ENCODE data around the gene SARDH.

Gene SARDH

DNA sequence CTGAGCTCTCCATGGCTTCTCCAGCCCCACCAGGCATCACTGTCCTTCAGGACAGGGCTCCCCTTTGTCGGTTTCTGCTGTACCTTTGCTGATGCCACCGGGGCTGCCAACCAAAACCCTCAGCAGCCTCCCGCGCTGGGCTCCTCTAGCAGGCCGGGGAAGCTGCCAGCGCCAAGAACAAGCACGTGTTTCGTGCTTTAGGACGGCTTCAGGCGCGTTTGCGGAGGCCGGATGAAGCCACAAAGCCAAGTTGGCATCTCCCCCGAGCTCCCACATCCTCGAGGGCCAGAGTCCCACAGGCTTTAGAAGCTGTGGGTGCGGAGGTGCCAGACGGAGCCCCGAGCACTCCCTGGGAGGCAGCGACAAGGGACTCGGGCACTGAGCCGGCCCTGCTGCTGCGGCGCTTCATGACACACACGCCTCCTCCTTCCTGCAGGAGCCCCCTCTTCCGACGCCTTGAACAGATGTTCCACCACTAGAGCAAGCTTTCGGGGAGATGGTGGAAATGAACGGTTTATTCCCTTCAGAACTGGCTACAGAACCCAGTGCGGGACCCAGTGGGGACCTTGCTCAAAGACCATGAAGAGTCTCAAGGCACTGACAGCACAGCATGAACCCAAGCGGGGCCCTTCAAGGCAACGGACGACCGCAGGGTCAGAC, 36.7 kb downstream of the SARDH start:
- peak; percentile 42 for DNase-seq

DNA sequence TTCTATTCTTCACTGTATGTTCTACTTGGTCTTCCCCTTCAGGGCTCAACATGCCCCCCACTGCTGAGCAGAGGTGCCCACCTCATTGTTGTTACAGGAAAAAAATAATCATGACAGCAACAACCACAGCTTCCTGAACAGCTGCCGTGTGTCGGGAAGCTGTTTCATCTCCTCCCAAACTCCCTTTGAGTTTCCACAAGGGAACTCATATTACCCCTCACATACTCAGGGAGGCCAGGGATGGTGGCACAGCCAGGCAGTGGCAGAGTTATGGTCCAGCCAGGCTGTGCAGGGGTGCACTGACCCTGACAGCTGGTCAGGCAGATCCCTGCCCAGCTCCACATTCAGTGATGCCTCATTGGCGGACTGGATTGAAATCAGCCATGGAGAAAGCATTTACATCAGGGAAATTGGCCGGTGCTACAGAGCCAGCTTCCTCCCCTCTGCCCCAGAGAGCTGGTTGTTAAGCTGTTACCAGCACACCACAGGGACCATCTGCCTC, 37.3 kb downstream of the SARDH start:
- no peak for DNase-seq

DNA sequence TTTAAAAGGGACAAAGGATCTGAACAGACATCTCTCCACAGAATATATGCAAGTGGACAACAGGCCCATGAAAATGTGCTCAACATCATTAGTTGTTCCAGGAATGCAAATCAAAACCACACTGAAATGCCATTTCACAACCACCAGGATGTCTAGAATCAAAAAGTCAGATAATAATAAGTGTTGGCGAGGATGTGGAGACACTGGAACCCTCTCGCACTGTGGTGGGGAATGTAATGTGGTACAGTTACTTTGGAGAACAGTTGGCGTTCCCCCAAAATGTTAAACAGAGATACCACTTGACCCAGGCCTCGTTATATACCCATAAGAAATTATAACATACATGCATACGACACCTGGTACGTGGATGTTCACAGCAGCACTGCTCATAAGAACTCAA, 38.6 kb downstream of the SARDH start:
- no peak for DNase-seq

GRCh38 chr9:133696071-133696472, 42.1 kb downstream of the SARDH start:
- DNase-seq, result no peak

DNA sequence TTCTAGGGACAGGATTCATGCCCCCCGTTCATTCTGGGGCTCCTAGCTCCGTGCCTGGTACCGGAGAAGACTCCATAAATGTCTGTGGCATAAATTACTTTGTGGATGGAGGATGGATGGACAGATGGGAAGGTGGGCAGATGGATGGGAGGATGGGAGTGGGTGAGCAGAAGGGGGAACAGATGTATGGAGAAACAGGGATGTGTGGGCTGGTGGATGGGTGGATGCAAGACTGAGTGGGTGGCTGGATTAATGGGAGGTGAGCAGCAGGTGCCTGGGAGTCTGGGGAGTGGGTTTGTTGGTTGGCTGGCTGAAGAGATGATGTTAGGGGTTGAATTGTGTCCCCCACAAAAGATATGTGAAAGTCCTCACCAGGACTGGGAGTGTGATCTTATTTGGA, 43.5 kb downstream of the SARDH start:
- no peak for DNase-seq

DNA sequence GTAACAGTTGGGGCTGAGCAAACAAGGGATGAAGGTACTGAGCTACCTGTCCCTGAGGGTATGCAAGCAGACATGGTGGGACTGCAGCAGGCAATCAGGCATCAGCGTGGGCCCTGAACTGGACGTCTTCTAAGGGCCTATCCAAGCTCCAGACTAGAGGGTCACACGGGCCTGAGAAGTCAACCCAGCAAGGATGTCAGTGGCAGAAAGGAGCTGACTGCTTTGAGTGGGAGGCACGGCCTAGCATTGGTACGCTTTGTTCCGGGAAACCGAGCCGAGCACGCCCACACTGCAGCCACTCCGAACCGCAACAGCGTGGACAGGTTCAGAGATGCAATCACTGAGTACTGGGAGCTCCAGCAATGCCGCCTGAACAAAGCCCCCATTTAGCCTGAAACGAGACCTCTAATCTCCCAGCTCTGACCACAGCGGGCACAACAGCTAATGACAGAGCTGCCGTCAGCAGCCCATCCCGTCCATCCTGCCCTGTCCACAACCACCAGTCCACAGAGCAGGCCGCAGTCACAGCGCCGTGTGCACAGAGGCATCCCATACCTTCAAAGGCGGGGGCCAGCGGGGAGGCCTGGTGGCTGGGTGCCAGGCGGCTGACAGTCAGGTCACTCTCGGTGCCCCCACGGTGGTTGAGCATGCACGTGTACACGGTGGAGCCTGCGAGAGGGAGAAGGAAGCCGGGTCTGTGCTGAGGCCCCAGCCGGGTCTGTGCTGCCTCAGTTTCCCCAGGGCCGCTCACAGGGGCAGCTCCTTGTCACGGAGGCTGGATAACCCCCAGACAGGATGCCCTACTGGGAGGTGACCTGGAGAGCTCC, 44.2 kb downstream of the SARDH start:
- DNase-seq, result no peak

DNA sequence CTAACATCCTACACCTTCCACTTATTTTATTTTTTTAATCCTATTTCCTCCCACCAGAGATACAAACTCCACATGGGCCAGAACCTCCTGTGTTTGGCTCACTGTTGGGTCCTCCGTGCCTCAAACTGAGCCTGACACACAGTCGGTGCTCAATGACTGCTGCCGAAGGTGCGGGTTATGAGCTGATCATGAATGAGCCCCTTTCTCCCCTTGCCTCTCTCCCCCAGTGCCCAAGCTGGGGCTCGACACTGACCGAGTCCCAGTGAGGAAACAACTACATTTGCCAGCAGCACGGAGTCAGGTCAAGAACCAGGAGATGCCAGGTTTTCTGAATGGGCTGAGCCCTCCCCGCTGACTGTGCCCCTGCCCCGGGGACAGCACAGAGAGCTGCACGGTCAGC, 45.0 kb downstream of the SARDH start:
- DNase-seq, result no peak

- no peak for DNase-seq
Measured at GRCh38 chr9:133692364-133692985, 45.7 kb downstream of the SARDH start.

DNA sequence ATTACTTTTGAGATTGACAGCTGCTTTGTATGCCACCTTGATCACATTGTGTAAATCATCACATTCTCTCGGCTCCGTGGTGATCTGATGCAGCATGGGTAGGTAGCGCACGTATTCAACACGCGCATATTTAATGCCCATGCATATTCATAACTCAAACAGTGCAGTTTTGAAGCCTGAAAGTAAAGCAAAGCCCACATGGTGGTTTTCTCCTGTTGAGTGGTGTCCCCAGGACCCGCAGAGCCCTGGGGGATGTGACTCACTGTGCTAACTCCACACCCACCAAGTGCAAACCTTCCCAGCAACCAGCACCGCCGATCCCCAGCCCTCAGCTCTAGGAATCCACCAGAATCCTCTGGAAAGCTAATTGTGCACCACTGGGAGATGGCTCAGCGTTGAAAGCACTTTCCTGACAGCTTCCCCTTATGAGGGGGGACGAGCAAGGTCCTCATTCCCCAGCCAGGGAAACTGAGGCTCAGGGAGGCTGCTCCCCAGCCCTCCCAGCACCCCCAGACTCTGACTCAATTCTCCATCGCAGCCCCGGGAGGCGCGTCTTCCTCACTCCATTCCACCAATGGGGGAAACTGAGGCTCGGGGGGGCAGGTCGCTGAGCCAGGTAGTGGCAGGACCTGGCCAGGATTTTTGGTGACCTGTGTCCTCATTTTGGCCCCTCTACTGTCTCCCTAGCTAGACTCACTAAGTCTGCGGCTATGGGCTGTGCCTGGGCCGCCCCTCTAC, 46.4 kb downstream of the SARDH start:
- no peak for DNase-seq

GRCh38 chr9:133691191-133691590, 47.0 kb downstream of the SARDH start:
- DNase-seq, result no peak

DNA sequence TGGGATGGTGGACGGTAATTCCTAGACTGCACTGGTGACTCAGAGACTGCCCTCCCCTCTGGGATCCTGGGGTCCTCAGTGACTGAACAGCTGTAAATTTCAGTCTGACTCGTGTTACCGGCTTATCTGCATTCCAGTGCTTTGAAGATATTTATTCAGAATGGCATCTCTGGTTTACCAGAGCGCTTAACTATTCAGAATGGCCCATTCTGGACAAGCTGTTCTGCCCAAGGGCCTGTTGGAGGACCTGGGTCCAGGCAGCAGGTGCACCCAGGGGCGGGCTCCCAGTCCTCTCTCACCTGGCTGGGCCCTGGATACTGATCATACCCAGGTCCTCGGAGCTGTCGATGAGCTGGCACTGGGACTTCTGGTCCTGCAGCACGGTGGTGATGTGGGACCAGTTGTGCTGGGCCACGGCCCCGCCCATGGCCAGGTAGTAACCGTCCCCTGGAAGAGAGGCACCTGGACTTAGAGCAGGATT, 48.0 kb downstream of the SARDH start:
- no peak for DNase-seq

GRCh38 chr9:133689151-133689763, 48.9 kb downstream of the SARDH start:
- DNase-seq, result no peak

DNA sequence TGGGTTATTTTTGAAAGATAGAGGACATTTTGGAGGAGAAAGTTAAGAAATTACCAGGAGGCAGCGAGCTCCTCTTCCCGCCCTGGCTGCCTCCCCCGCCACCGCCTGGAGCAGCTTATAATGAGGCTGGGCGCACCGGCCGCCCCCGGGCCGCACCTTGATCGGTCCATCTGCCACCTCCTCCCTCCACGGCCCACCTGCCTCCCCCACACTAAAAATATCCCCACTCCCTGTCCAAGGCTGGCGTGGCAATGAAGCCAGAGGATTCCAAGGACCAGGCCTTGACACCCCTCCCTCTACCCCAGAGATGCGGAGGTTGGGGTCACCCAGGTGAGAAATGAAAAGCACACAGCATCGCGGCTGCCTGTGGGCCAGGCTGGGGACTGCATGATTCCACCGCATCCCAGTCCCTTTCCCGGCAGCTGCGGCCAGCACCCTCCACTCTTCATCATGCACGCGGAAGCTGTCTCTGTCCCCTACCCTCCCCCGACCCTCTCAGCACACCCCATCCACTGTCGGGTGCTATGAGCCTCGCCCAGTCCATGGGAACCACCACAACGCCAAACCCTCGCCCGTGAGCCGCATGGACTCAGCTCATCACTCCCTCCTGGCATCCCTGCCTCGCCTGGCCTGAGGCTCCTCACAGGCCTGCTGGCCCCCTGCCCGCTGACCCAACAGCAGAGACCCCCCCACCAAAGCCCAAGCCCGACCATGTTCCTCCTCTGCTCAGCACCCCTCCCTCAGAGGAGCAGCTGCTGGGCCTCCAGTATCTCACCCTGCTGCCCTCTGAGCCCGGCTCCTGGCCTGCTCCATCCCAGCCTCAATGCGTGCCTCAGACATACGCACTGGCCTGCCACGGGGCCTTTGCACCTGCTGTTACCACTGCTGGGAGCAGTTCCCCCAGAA, 50.0 kb downstream of the SARDH start:
- DNase-seq, result no peak

- DNase-seq, result no peak
Measured at GRCh38 chr9:133686642-133687575, 51.2 kb downstream of the SARDH start.

DNA sequence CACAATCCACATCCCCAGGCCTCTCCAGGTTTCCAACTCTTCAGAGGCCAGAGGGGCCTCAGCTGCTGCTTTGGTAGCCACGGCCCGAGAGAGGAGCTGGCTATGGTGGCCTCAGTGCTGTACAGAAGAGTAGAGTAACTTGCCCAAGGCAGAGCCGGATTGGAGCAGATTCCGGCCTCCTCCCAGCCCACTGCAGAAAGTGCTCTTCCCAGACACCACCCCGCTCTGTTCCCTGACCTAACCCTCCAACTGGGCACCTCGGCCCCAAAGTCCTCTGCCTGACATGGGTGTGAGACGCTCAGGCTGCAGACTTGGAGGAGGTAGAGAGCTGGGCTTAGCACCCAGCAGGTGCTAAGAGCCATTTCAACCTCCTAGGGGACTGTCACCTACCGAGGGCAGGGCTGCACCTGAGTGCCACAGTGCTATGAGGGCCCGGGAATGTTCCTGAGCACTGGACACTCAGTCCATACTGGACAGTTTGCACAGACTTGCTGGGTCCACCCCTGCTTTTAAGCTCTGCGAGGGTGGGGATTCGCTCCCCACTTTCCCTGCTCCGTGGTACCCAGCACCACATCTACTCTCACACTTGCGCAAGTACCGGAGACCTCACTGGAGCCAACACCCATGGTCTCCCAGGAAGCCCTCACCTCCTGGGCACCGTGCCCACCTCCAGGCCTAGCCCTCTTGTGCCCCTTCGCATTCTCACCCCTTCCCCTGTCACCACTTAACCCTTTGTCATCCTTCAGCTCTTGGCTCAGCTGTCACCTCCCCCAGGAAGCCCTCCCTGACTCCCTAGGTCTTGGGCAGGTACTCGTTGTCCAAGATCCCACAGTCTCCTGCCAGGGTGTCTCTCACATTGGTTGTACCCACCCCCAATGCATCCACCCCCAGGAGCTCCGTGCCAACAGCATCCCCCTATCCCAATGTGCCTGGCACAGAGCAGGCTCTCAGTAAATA, 52.2 kb downstream of the SARDH start:
- DNase-seq, result no peak

GRCh38 chr9:133684936-133685361, 53.2 kb downstream of the SARDH start:
- DNase-seq, result no peak

GRCh38 chr9:133684121-133684935, 53.8 kb downstream of the SARDH start:
- DNase-seq, result no peak

DNA sequence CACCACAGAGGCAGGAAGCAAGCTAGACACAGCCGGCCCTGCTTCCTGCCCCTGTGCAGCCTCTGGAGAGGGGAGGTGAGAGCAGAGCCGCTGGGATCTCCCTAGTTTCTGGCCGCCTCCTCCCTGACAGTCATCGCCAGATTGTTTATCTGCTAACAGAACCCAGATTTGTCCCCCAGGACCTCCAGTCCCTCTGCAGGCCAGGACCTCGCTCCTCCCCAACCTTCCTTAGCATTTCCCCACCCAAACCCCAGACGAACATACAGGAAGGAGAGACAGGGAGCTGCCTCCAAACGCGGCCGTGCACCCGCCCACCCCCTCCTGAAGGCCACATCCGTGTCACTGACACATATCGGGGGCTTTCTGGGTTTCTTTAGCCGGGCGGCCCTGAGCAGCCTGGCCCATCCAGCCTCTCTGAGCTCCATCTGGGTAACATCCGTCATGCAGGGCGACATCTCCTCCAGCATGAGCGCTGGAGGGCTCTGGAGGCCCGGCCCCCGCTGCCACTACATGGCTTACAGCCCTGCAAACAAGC, 54.5 kb downstream of the SARDH start:
- DNase-seq, result peak; percentile 79

Data from CD4-positive, alpha-beta T cell treated with Interleukin-12 subunit alpha and Interleukin-12 subunit beta, for 1 hour (primary cell).